Left lung (tissue), 10 donors: Measurements from ENCODE around the gene ITPK1. TPM values are rescaled to one million over a fixed set of nuclear protein-coding genes. Genes with fewer than 3 reads are reported as not detected.

Experiments
- ATAC-seq: fragments of 200-7000 bp; cut with Tn5 transposase; one replicate; pipeline ENCODE4 v1.9.1; 2020; ENCODE audit warnings: moderate library complexity
- DNase-seq, 4 donors: peaks; one replicate each; pipeline ENCODE4 v3.0.0-alpha.2; 2013 to 2020
- H3K27ac ChIP-seq, 2 donors: fragments of 200-600 bp; sonication (generic) in 1 of 2; one replicate each; pipeline versions ENCODE4 v1.5.0 to v1.8.0; 2020 to 2021
- H3K27me3 ChIP-seq, 2 donors: fragments of 200-600 bp; sonication (generic) in 1 of 2; one replicate each; pipeline versions ENCODE4 v1.5.0 to v1.8.0; 2020 to 2021
- H3K36me3 ChIP-seq, 2 donors: fragments of 200-600 bp; sonication (generic) in 1 of 2; one replicate each; pipeline versions ENCODE4 v1.5.0 to v1.8.0; 2020 to 2021
- H3K4me1 ChIP-seq, 2 donors: fragments of 200-600 bp; one replicate each; pipeline ENCODE4 v1.8.0; 2021
- H3K4me3 ChIP-seq, 2 donors: fragments of 200-600 bp; sonication (generic) in 1 of 2; one replicate each; pipeline versions ENCODE4 v1.5.0 to v1.8.0; 2020 to 2021; ENCODE audit warnings: mild to moderate bottlenecking in 1 of 2
- H3K9me3 ChIP-seq, 2 donors: fragments of 200-600 bp; sonication (generic) in 1 of 2; one replicate each; pipeline versions ENCODE4 v1.5.0 to v1.8.0; 2020 to 2021
- intact Hi-C, 2 donors: fragments of 100-400 bp; cut with DNase I; formaldehyde crosslinking; loops; one replicate each; pipeline versions ENCODE4 v1.11.2 to v1.14.2; 2022
- polyA plus RNA-seq, 6 donors: library from polyadenylated mRNA; unstranded; fragments of 120-200 nt; gene quantifications; one replicate each; pipeline ENCODE4 v1.2.1, GENCODE V29; 2013; ENCODE audit not compliant: insufficient read length in 6 of 6
- total RNA-seq, 2 donors: library from RNA; stranded (reverse); fragmentation: NEBNext Ultra II Directional; extraction: Animal tissue kit (Norgen Biotek cat#: 25700); gene quantifications; one replicate each; pipeline ENCODE4 v1.2.1, GENCODE V29; 2021
- TF ChIP-seq, protein P1 (sequence below), 2 donors: fragments of 200-600 bp; sonication (generic) in 1 of 2; IDR thresholded peaks; one replicate each; pipeline versions ENCODE4 v1.5.0 to v1.8.0; 2021; ENCODE audit warnings: antibody characterized with exemption in 2 of 2
- donor health status: DM: no; HTN: yes; CAD: no.
- donor health status: DM: no; HTN: no; CAD: no.

Gene ITPK1
- total and polyA plus RNA-seq, 8 donors: 18.1 to 108 (median 20.8) TPM

DNA sequence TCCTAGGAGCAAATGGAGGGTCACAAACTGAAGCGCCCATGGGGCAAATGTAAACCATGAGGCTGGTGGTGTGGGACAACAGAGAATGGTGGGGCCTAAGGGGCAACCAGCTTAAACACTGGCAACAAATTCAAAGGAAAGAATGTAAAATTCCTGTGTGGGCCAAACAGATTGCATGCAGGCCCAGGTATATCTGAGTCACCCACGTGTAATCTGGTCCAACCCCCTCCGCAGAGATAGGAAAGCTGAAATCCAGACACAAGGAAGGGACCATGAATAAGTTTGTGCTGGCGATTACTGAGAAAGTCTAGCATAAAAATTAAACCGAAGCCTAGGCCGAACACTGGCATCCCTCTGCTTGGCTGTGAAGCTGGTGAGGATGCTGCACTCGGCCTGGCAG is 71.6 kb downstream of the ITPK1 start:
- intact Hi-C loops: no loop called here
- Histone ChIP-seq H3K36me3 (no peaks in the 10 kb centered on the region), H3K4me3 (no peak overlapping the region), H3K27me3 (no peaks in the 10 kb centered on the region), H3K9me3 (no peaks in the 10 kb centered on the region), H3K27ac (peak overlapping the region; percentile 66 to 87), H3K4me1 (peaks cover 39 to 75% of the 10 kb centered on the region in 2 donors)
- DNase-seq (no peak), ATAC-seq (no peak)
- TF ChIP-seq, protein P1, sequence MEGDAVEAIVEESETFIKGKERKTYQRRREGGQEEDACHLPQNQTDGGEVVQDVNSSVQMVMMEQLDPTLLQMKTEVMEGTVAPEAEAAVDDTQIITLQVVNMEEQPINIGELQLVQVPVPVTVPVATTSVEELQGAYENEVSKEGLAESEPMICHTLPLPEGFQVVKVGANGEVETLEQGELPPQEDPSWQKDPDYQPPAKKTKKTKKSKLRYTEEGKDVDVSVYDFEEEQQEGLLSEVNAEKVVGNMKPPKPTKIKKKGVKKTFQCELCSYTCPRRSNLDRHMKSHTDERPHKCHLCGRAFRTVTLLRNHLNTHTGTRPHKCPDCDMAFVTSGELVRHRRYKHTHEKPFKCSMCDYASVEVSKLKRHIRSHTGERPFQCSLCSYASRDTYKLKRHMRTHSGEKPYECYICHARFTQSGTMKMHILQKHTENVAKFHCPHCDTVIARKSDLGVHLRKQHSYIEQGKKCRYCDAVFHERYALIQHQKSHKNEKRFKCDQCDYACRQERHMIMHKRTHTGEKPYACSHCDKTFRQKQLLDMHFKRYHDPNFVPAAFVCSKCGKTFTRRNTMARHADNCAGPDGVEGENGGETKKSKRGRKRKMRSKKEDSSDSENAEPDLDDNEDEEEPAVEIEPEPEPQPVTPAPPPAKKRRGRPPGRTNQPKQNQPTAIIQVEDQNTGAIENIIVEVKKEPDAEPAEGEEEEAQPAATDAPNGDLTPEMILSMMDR (IDR thresholded peaks at IDR 0.05): no peak

DNA sequence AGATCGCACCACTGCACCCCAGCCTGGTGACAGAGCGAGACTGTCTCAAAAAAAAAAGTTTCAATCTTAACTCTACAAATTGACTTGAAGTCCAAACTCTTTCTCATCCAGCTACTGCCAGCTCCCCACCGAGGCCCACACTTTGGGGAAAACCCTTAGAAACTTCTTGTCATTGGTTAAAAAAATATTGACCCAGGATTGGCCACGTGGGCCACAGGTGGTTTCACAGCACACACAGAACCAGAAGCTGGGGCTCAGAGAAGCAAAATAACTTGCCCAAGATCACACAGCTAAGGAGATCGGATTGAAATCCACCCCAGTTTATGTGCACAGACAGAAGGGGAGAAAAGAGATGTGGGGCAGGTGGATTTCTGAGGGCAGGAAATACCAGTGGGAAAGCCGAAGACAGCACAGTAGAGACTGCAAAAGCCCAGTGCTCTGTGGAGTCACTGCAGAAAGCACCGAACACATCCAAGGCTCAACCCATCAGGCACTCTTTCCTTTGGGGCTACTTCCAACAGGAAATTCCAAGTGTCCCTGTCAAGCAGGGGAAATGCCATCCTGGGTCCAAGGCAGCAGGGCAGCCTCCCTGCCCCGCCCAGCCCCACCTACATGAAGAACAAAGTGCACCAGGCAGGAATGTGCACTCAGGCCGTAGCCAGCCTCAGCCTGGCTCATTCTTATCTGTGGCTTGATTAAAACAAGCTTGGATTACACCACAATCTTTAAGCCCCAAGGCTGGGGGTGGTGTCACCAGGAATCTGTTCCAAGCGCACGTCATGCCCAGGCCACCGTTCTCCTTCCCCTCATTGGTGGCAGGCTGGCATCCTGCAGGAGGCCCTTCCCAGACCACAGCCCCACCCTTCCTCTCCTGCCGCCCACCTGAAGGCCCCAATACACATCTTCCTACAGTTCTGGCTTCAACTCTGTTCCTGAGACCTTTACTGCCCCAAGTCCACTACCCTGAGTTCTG is 72.5 kb downstream of the ITPK1 start:
- no peak overlapping the region for H3K4me3 ChIP-seq
- intact Hi-C loops: no loop called here
- no peaks in the 10 kb centered on the region for H3K9me3 ChIP-seq
- peaks cover 39 to 80% of the 10 kb centered on the region in 2 donors for H3K4me1 ChIP-seq
- peak overlapping the region; percentile 66 to 87 for H3K27ac ChIP-seq
- TF ChIP-seq, protein P1 (IDR thresholded peaks at IDR 0.05): no peak
- no peaks in the 10 kb centered on the region for H3K27me3 ChIP-seq
- ATAC-seq (peak; percentile 85), DNase-seq (peak in 3 of 4 donors; percentile 56 to 87 (median 82))
- no peaks in the 10 kb centered on the region for H3K36me3 ChIP-seq

DNA sequence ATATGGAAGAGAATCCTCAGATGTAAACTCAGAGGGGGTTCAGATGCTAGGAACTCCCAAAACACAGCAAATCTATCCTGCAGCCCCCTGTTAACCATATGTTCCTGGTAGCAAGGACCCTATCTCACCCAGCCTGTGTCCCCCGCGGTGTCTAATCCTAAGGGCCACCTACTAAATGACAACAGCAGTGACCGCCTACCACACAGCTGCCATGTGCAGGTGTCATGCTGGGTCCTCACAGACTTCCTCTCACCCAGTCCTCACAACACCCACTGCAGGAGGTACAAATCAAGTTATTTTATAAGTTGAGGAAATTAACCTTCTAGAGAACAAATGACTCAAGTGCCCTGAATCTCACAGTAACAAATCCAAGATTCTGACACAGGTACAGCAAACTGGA is 73.9 kb downstream of the ITPK1 start:
- Histone ChIP-seq H3K4me3 (no peak overlapping the region), H3K4me1 (peaks cover 39 to 75% of the 10 kb centered on the region in 2 donors), H3K36me3 (no peaks in the 10 kb centered on the region), H3K9me3 (no peaks in the 10 kb centered on the region), H3K27ac (no peak overlapping the region), H3K27me3 (no peaks in the 10 kb centered on the region)
- intact Hi-C loops: no loop called here
- DNase-seq (no peak), ATAC-seq (no peak)
- TF ChIP-seq, protein P1 (IDR thresholded peaks at IDR 0.05): no peak

DNA sequence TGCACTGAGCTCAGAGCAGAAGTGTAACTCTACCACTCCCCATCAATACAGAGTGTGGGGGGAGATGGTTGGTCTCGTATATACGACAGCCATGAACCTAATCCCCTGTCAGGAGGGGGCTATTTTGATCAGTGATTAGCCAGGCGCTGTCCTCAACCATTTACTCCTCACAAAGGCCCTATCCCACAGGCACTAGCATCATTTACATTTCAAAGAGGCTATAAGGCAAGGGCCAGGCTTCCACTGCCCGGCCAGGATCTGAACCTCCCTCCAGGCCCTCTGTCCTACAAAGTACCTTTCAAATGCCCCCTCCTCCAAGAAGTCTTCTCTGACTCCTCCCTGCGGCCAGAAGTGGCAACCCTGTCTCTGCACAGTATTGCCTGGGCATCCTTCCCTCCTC is 74.7 kb downstream of the ITPK1 start:
- intact Hi-C loops: no loop called here
- no peak for ATAC-seq
- no peak overlapping the region for H3K27ac ChIP-seq
- no peaks in the 10 kb centered on the region for H3K27me3 ChIP-seq
- TF ChIP-seq, protein P1 (IDR thresholded peaks at IDR 0.05): no peak
- H3K4me3 ChIP-seq: no peak overlapping the region
- DNase-seq: no peak
- peaks cover 36 to 69% of the 10 kb centered on the region in 2 donors for H3K4me1 ChIP-seq
- H3K36me3 ChIP-seq: no peaks in the 10 kb centered on the region
- no peaks in the 10 kb centered on the region for H3K9me3 ChIP-seq

DNA sequence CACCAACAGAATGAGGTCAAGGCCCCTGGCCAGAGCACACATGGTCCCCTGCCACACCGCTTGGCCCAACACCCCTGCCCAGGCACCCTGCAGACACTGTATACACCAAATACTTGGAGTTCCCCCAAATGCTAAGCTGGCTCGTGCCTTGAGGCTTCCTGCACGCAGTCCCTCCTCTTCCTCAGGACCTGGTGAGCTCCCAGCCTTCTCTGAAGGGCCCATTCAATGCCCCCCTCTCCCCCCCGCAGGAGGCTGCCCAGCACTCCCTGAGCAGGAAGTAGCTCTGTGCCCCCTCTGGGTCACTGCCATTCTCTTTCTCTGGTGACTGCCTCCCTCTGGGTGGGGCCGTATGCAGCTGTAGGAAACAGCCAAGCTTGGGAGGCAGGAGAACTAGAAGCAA is 75.3 kb downstream of the ITPK1 start:
- ATAC-seq (no peak), DNase-seq (peak in 1 of 4 donors; percentile 36)
- H3K27ac ChIP-seq: peak overlapping the region; percentile 58 to 67
- TF ChIP-seq, protein P1 (IDR thresholded peaks at IDR 0.05): no peak
- no peaks in the 10 kb centered on the region for H3K27me3 ChIP-seq
- intact Hi-C loops: no loop called here
- no peak overlapping the region for H3K4me3 ChIP-seq
- peaks cover 33 to 63% of the 10 kb centered on the region in 2 donors for H3K4me1 ChIP-seq
- H3K9me3 ChIP-seq: no peaks in the 10 kb centered on the region
- H3K36me3 ChIP-seq: no peaks in the 10 kb centered on the region
